SK-N-SH (cell line): ENCODE measurements around the gene NPIPB8. TPM values are rescaled to one million over a fixed set of nuclear protein-coding genes. Genes with fewer than 3 reads are reported as not detected.

Experiments used
- CTCF ChIA-PET: fragments of 300-600, 350-600 bp; formaldehyde crosslinking; extraction: SDS; loops from one replicate; lab custom pipeline; 2021; lab: Yijun Ruan, JAX
- POLR2A ChIA-PET: fragments of 350-600 bp; sonication (Branson Sonifier 250); formaldehyde crosslinking; extraction: SDS; loops from one replicate; lab custom pipeline; 2020; ENCODE audit warnings: antibody characterized with exemption, inconsistent platforms; lab: Yijun Ruan, JAX
- DNase-seq: peaks from one replicate; pipeline ENCODE4 v3.0.0; 2012
- H2AFZ ChIP-seq: fragments of 200-600 bp; sonication (generic); 2 replicates; pipeline ENCODE4 v1.8.1; 2016; ENCODE audit warnings: antibody characterized with exemption, mild to moderate bottlenecking, low read depth
- H3F3A ChIP-seq: fragments of 200-600 bp; sonication (generic); replicated peaks from 2 replicates; pipeline ENCODE3; 2016; ENCODE audit warnings: antibody characterized with exemption, mild to moderate bottlenecking; ENCODE audit not compliant: insufficient read depth
- H3K27ac ChIP-seq, 2 experiments: fragments of 200-500 bp in 1 of 2; fragments of 200-600 bp in 1 of 2; sonication (Bioruptor generic) in 1 of 2; sonication (generic), shearing (Covaris generic) in 1 of 2; 2 replicates each; pipeline versions ENCODE4 v1.5.1 to v1.6.1; 2014 to 2016; ENCODE audit warnings: low read depth in 2 of 2, inconsistent platforms in 1 of 2, low read length in 1 of 2, mild to moderate bottlenecking in 1 of 2, mixed read lengths in 1 of 2
- H3K27me3 ChIP-seq: fragments of 200-600 bp; sonication (generic), shearing (Covaris generic); 2 replicates; pipeline ENCODE4 v1.6.1; 2016; ENCODE audit warnings: mixed run types; ENCODE audit not compliant: insufficient read depth
- H3K36me3 ChIP-seq, 2 experiments: fragments of 200-500 bp in 1 of 2; fragments of 200-600 bp in 1 of 2; sonication (Bioruptor generic) in 1 of 2; sonication (generic) in 1 of 2; replicated peaks in 1 of 2; 2 replicates each; pipeline versions ENCODE3 to v1.5.1; 2014 to 2016; ENCODE audit warnings: low read length in 1 of 2, mild to moderate bottlenecking in 1 of 2; ENCODE audit not compliant: insufficient read depth in 2 of 2, control insufficient read depth in 1 of 2
- H3K4me1 ChIP-seq, 2 experiments: fragments of 200-500 bp in 1 of 2; fragments of 200-600 bp in 1 of 2; sonication (Bioruptor generic) in 1 of 2; sonication (generic), shearing (Covaris generic) in 1 of 2; 2 replicates each; pipeline versions ENCODE4 v1.5.1 to v1.6.1; 2014 to 2016; ENCODE audit warnings: low read depth in 1 of 2, low read length in 1 of 2, mixed run types in 1 of 2; ENCODE audit not compliant: insufficient read depth in 2 of 2, control insufficient read depth in 1 of 2
- H3K4me2 ChIP-seq: fragments of 200-600 bp; sonication (generic), shearing (Covaris generic); 2 replicates; pipeline ENCODE4 v1.6.1; 2017; ENCODE audit warnings: mixed run types
- H3K4me3 ChIP-seq, 2 experiments: fragments of 200-500 bp in 1 of 2; fragments of 200-600 bp in 1 of 2; sonication (Bioruptor generic) in 1 of 2; sonication (generic), shearing (Covaris generic) in 1 of 2; 2 replicates each; pipeline versions ENCODE4 v1.5.1 to v1.8.1; 2014 to 2016; ENCODE audit warnings: low read depth in 2 of 2, inconsistent platforms in 1 of 2, low read length in 1 of 2, mild to moderate bottlenecking in 1 of 2, mixed read lengths in 1 of 2, moderate library complexity in 1 of 2
- H3K79me2 ChIP-seq: fragments of 200-600 bp; sonication (generic); 2 replicates; pipeline ENCODE4 v1.8.1; 2017; ENCODE audit warnings: mild to moderate bottlenecking; ENCODE audit not compliant: insufficient read depth
- H3K9ac ChIP-seq: fragments of 200-600 bp; sonication (generic); 2 replicates; pipeline ENCODE4 v1.6.1; 2017; ENCODE audit warnings: mixed run types
- H3K9me2 ChIP-seq: fragments of 200-600 bp; sonication (generic); 2 replicates; pipeline ENCODE4 v1.6.1; 2017; ENCODE audit warnings: mixed run types
- H3K9me3 ChIP-seq: fragments of 200-600 bp; sonication (generic); 2 replicates; pipeline ENCODE4 v1.6.1; 2017; ENCODE audit warnings: mixed run types, mild to moderate bottlenecking, moderate library complexity
- H4K20me1 ChIP-seq: fragments of 200-600 bp; sonication (generic); 2 replicates; pipeline ENCODE4 v1.6.1; 2017; ENCODE audit warnings: mild to moderate bottlenecking, mixed run types; ENCODE audit not compliant: insufficient read depth
- FOXJ3 ChIP-seq: sonication (generic); formaldehyde crosslinking; IDR thresholded peaks from 2 replicates; pipeline ENCODE4 v1.5.1; 2020; ENCODE audit warnings: mild to moderate bottlenecking, missing genetic modification reagents
- GABPA ChIP-seq: IDR thresholded peaks from 2 replicates; pipeline ENCODE4 v1.4.0; 2012; ENCODE audit warnings: low read depth, mild to moderate bottlenecking
- RAD21 ChIP-seq: IDR thresholded peaks from 2 replicates; pipeline ENCODE4 v1.6.1; 2012; ENCODE audit warnings: mild to moderate bottlenecking, low read length
- RCOR1 ChIP-seq: fragments of 150-350 bp; IDR thresholded peaks from 2 replicates; pipeline ENCODE4 v1.6.1; 2017; ENCODE audit warnings: antibody characterized with exemption, low read length
- RFX5 ChIP-seq: IDR thresholded peaks from 2 replicates; pipeline ENCODE4 v1.6.1; 2012; ENCODE audit warnings: mild to moderate bottlenecking, improper control_type of control experiment, low read length
- RXRA ChIP-seq: IDR thresholded peaks from 2 replicates; pipeline ENCODE4 v1.4.0; 2012; ENCODE audit warnings: low read depth, mild to moderate bottlenecking, borderline replicate concordance
- SIN3A ChIP-seq: IDR thresholded peaks from 2 replicates; pipeline ENCODE4 v1.6.1; 2012; ENCODE audit warnings: low read depth, mild to moderate bottlenecking, low read length, moderate library complexity, borderline replicate concordance
- SMC3 ChIP-seq: IDR thresholded peaks from 2 replicates; pipeline ENCODE4 v1.6.1; 2012; ENCODE audit warnings: low read depth, low read length, improper control_type of control experiment
- TAF1 ChIP-seq: IDR thresholded peaks from 2 replicates; pipeline ENCODE4 v1.6.1; 2012; ENCODE audit warnings: low read depth, mild to moderate bottlenecking, low read length, moderate library complexity, borderline replicate concordance
- WGBS: methylation state at CpG from one replicate; pipeline ENCODE4 v1.1.6; 2017; ENCODE audit warnings: low lambda C conversion rate; 5-methylcytosine and 5-hydroxymethylcytosine counted together
- polyA plus RNA-seq, 3 experiments: library from polyadenylated mRNA; depleted of rRNA; stranded (reverse); fragments of >200 nt; gene quantifications; 2 replicates each; pipeline ENCODE4 v1.2.3, GENCODE V29; 2012
- TF ChIP-seq, protein P1 (sequence below): IDR thresholded peaks from 2 replicates; pipeline ENCODE4 v1.4.0; 2012; ENCODE audit warnings: low read depth, borderline replicate concordance

NPIPB8 gene
- polyA plus RNA-seq, 1 of the 3 experiments (the other 2 are of a cell fraction), result not detected

- H3K4me2 ChIP-seq, result no peak overlapping the region
- H3K27me3 ChIP-seq, result no peaks in the 10 kb centered on the region
- no peaks in the 10 kb centered on the region for H3K9me3 ChIP-seq
- no peaks in the 10 kb centered on the region for H3K9me2 ChIP-seq
- H3K4me3 ChIP-seq, result no peak overlapping the region
- H3K36me3 ChIP-seq, result no peaks in the 10 kb centered on the region
- TF ChIP-seq RXRA, result no peak
- no peak for TF ChIP-seq SMC3
- TF ChIP-seq RCOR1, result no peak
- TF ChIP-seq, all 33 proteins: peak for 0
- WGBS, result 63% methylated on average over 8 of the region's 8 CpGs
- H3F3A ChIP-seq, result no peaks in the 10 kb centered on the region
- DNase-seq, result no peak
- no peak overlapping the region for H2AFZ ChIP-seq
- no peak overlapping the region for H3K27ac ChIP-seq
- no peak overlapping the region for H3K9ac ChIP-seq
- CTCF ChIA-PET, result interaction anchor here (0.6 kb wide), 1 partner anchor 51 kb away, joined by 3 read pairs; no protein-coding TSS in a partner anchor
- no peaks in the 10 kb centered on the region for H3K4me1 ChIP-seq
- POLR2A ChIA-PET, result no interaction called here
- H3K79me2 ChIP-seq, result no peaks in the 10 kb centered on the region
- no peaks in the 10 kb centered on the region for H4K20me1 ChIP-seq
Measured at GRCh38 chr16:28596115-28596630, 41.7 kb upstream of the NPIPB8 start.

- Histone ChIP-seq H3K79me2 (no peaks in the 10 kb centered on the region), H3F3A (no peaks in the 10 kb centered on the region), H3K4me2 (no peak within 1 kb of the TSS), H3K4me3 (no peak within 1 kb of the TSS), H3K27me3 (no peaks in the 10 kb centered on the region), H3K9me3 (no peaks in the 10 kb centered on the region), H3K36me3 (no peaks in the 10 kb centered on the region), H3K9ac (no peak within 1 kb of the TSS), H2AFZ (no peak within 1 kb of the TSS), H3K27ac (no peak within 1 kb of the TSS), H3K9me2 (no peaks in the 10 kb centered on the region), H3K4me1 (no peaks in the 10 kb centered on the region), H4K20me1 (no peaks in the 10 kb centered on the region)
- TF ChIP-seq RAD21 (no peak), FOXJ3 (CRISPR knock-in tag) (no peak), RFX5 (no peak), TAF1 (no peak), RCOR1 (no peak), SIN3A (no peak), GABPA (no peak)
- TF ChIP-seq, protein P1, sequence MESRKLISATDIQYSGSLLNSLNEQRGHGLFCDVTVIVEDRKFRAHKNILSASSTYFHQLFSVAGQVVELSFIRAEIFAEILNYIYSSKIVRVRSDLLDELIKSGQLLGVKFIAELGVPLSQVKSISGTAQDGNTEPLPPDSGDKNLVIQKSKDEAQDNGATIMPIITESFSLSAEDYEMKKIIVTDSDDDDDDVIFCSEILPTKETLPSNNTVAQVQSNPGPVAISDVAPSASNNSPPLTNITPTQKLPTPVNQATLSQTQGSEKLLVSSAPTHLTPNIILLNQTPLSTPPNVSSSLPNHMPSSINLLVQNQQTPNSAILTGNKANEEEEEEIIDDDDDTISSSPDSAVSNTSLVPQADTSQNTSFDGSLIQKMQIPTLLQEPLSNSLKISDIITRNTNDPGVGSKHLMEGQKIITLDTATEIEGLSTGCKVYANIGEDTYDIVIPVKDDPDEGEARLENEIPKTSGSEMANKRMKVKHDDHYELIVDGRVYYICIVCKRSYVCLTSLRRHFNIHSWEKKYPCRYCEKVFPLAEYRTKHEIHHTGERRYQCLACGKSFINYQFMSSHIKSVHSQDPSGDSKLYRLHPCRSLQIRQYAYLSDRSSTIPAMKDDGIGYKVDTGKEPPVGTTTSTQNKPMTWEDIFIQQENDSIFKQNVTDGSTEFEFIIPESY, result no peak
- DNase-seq, result no peak
- POLR2A ChIA-PET, result no interaction called here
- WGBS, result 77% methylated on average over 11 of the region's 11 CpGs
- CTCF ChIA-PET, result no interaction called here
Measured at GRCh38 chr16:28596840-28597691, 40.8 kb upstream of the NPIPB8 start, which contains the start of gene SULT1A2. TSS of gene SULT1A2 (minus strand) at chr16:28597050. CDS start at chr16:28595930, 1,120 bp downstream.
